Astrocyte of the spinal cord (primary cell): ENCODE results near the gene ANKRD13C.
"Not testable (repeated sequence)": the region's sequence is repeated elsewhere in the genome, so short reads cannot be mapped to it uniquely, and the experiment has no call there.

ENCODE experiments used
- DNase-seq: peaks from one replicate; pipeline ENCODE4 v3.0.0; 2011; ENCODE audit warnings: low read depth, low spot score
- H3K4me3 ChIP-seq: 2 replicates; pipeline ENCODE4 v1.5.1; 2011; ENCODE audit warnings: low read depth, mild to moderate bottlenecking, low read length, moderate library complexity
- in situ Hi-C: cut with HindIII; loops from 2 replicates; pipeline ENCODE4 v1.10.0; 2017; ENCODE audit warnings: low sequenced_read_pairs
- TF ChIP-seq, protein P1 (sequence below): IDR thresholded peaks from 2 replicates; pipeline ENCODE4 v1.5.1; 2012; ENCODE audit warnings: low read depth, mild to moderate bottlenecking, low read length, inconsistent platforms

Gene ANKRD13C

DNA sequence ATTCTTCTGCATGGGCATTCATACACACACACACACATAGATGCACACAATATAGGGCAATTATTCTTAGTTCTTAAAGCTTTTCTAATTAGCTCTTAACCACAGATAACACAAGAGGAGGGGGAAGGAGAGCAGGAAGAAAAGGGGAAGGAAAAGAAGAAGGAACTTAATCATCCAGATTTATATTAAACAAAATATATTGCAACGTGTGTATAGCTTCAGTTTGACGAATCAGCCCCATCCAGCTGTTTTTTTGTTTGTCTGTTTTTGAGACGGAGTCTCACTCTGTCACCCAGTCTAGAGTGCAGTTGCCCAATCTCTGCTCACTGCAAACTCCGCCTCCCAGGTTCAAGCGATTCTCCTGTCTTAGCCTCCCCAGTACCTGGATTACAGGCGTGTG lies 21.7 kb upstream of the ANKRD13C start:
- in situ Hi-C loops = no loop called here
- TF ChIP-seq, protein P1, sequence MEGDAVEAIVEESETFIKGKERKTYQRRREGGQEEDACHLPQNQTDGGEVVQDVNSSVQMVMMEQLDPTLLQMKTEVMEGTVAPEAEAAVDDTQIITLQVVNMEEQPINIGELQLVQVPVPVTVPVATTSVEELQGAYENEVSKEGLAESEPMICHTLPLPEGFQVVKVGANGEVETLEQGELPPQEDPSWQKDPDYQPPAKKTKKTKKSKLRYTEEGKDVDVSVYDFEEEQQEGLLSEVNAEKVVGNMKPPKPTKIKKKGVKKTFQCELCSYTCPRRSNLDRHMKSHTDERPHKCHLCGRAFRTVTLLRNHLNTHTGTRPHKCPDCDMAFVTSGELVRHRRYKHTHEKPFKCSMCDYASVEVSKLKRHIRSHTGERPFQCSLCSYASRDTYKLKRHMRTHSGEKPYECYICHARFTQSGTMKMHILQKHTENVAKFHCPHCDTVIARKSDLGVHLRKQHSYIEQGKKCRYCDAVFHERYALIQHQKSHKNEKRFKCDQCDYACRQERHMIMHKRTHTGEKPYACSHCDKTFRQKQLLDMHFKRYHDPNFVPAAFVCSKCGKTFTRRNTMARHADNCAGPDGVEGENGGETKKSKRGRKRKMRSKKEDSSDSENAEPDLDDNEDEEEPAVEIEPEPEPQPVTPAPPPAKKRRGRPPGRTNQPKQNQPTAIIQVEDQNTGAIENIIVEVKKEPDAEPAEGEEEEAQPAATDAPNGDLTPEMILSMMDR = no peak
- no peak overlapping the region for H3K4me3 ChIP-seq
- no peak for DNase-seq

DNA sequence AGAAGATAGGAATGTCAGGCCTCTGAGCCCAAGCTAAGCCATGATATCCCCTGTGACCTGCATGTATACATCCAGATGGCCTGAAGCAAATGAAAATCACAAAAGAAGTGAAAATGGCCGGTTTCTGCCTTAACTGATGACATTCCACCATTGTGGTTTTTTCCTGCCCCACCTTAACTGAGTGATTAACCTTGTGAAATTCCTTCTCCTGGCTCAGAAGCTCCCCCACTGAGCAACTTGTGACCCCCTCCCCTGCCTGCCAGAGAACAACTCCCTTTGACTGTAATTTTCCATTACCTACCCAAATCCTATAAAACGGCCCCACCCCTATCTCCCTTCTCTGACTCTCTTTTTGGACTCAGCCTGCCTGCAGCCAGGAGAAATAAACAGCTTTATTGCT lies 19.1 kb upstream of the ANKRD13C start:
- in situ Hi-C loops, DNase-seq, H3K4me3 ChIP-seq: not testable (repeated sequence)

DNA sequence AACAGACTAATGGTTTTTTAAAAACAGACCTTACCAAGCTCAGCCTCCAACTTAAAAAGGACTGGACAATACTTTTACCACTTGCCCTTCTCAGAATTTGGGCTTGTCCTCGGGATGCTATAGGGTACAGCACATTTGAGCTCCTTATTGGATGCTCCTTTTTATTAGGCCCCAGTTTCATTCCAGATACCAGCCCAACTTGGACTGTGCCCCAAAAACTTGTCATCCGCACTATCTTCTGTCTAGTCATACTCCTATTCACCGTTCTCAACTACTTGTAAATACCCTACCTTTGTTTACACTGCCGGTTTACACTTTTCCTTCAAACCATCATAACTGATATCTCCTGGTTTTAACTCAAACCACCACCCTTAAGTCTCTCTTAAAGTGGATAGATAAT lies 17.9 kb upstream of the ANKRD13C start:
- TF ChIP-seq, protein P1 = no peak
- H3K4me3 ChIP-seq = no peak overlapping the region
- in situ Hi-C loops = no loop called here
- no peak for DNase-seq

DNA sequence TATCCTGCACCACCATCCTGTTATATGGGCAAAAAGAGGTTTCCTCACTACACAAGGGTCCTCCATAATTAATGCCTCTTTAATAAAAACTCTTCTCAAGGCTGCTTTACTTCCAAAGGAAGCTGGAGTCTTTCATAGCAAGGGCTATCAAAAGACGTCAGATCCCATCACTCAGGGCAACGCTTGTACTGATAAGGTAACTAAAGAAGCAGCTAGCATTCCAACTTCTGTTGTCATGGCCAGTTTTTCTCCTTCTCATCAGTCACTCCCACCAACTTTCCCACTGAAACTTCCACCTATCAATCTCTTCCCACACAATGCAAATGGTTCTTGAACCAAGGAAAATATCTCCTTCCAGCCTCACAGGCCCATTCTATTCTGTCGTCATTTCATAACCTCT lies 17.1 kb upstream of the ANKRD13C start:
- H3K4me3 ChIP-seq, DNase-seq, in situ Hi-C loops: not testable (repeated sequence)

DNA sequence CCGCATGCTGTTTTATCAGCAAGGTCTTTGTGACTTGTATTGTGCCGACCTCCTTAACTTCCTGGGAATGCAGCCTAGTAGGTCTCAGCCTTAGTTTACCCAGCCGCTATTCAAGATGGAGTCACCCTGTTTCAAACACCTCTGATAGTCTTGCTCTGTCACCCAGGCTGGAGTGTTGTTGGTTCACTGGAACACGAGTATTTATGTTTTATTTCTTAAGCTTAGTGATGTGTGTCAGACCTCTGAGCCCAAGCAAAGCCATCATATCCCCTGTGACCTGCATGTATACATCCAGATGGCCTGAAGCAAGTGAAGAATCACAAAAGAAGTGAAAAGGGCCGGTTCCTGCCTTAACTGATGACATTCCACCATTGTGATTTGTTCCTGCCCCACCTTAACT lies 12.9 kb upstream of the ANKRD13C start:
- in situ Hi-C loops, DNase-seq, H3K4me3 ChIP-seq: not testable (repeated sequence)

DNA sequence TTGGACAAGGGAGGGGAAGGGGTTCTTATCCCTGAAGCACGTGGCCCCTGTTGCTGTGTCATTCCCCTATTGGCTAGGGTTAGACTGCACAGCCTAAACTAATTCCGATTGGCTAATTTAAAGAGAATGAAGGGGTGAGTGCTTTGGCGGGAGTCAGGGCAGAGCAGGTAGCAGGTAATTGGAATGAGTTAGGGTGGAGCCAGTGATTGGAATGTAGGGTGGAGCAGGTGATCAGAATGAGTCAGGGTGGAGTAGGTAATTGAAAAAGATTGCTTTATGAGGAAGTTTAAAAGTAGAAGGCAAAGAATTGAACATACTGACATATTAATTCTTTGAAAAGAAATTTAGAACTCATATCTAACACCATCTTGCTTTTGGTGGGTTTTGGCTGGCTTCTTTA lies 12.5 kb upstream of the ANKRD13C start:
- in situ Hi-C loops, DNase-seq: not testable (repeated sequence)

DNA sequence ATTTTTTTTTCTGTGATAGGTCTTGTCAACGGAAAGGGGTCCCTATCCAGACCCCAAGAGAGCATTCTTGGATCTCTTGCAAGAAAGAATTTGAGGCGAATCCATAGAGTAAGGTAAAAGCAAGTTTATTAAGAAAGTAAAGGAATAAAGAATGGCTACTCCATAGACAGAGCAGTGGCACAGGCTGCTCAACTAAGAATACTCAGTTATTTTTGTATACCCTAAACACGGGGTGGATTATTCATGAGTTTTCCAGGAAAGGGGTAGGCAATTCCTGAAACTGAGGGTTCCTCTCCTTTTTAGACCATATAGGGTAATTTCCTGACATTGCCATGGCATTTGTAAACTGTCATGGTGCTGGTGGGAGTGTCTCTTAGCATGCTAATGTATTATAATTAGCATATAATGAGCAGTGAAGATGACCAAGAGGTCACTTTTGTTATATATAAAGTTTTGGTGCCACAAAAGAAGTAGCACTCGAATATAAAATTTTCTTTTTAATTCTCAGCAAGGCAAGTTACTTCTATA lies 12.0 kb upstream of the ANKRD13C start:
- H3K4me3 ChIP-seq, in situ Hi-C loops, DNase-seq: not testable (repeated sequence)

More for the DNA sequence above, 12.5 kb upstream of the ANKRD13C start:
- H3K4me3 ChIP-seq = not testable (repeated sequence)

DNA sequence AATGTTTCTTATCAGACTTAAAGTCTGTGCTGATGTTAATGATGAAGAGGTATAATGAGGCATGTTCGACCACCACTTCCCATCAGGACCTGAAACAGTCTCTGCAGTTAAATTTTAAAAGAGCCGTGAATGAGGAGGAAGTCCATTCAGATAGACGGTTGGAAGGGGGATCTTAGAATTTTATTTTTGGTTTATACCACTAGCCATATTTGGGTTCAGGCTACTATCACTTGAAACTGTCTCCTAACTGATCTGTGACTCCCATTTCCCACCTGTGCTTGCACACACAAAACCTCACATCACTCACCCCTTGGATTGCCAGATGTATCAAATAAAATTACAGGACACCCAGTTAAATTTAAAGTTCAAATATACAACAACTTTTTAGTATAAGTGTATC lies 9.9 kb upstream of the ANKRD13C start:
- H3K4me3 ChIP-seq = no peak overlapping the region
- DNase-seq = no peak
- TF ChIP-seq, protein P1 = no peak
- in situ Hi-C loops = no loop called here

DNA sequence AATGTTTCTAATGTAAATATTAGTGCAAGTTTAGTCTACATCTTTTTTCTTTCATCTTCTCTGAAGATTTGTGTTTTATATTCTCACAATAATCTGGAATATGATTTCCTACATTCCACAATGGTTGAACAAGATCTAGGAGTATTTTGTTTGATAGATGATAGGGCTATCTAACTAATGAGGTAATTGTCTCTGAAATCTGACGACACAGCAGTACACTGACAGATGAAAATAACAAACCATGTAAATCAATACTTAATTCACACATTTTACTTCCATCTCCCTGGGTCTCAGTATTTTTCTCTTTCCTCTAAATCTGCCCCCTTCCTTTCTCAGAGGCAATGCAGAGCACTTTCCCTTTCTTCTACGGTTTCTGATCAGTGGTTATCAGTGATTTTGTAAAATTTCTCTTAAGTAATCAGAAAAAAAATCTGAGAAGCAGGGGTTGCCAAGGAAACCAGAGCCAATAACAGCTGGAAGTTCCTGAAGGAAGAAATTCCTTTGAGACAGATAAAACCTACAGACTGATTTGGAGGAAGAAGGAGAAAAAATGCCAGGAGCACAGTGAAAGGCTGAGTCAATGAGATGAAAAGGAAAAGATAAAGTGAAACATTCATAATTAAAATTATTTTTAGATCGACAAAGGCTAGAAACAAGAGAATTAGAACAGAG lies 7.3 kb upstream of the ANKRD13C start:
- no peak overlapping the region for H3K4me3 ChIP-seq
- DNase-seq = peak; percentile 73
- TF ChIP-seq, protein P1 = no peak
- in situ Hi-C loops = no loop called here
